Tibial nerve (tissue), 4 donors: ENCODE measurements around the gene TP53. TPM values are rescaled to one million over a fixed set of nuclear protein-coding genes. Genes with fewer than 3 reads are reported as not detected.
"Not testable (repeated sequence)": the region's sequence is repeated elsewhere in the genome, so short reads cannot be mapped to it uniquely, and the experiment has no call there.

ENCODE experiments used
- DNase-seq, 2 donors: peaks; one replicate each; pipeline ENCODE4 v3.0.0-alpha.2; 2019; ENCODE audit warnings: low spot score in 2 of 2
- H3K27ac ChIP-seq, 4 donors: fragments of 200-600 bp; sonication (generic) in 3 of 4; one replicate each; pipeline ENCODE4 v1.5.1; 2017 to 2019; ENCODE audit warnings: mild to moderate bottlenecking in 1 of 4
- H3K27me3 ChIP-seq, 2 donors: fragments of 200-600 bp; sonication (generic) in 1 of 2; one replicate each; pipeline versions ENCODE4 v1.5.1 to v1.6.0; 2017 to 2019
- H3K36me3 ChIP-seq, 3 donors: fragments of 200-600 bp; sonication (generic); one replicate each; pipeline ENCODE4 v1.5.1; 2018 to 2019
- H3K4me1 ChIP-seq, 4 donors: fragments of 200-600 bp; sonication (generic) in 3 of 4; one replicate each; pipeline ENCODE4 v1.5.1; 2017 to 2019
- H3K4me3 ChIP-seq, 4 donors: fragments of 200-600 bp; sonication (generic) in 3 of 4; one replicate each; pipeline ENCODE4 v1.5.1; 2017 to 2019; ENCODE audit warnings: mild to moderate bottlenecking in 1 of 4, moderate library complexity in 1 of 4
- H3K9me3 ChIP-seq, 4 donors: fragments of 200-600 bp; sonication (generic) in 3 of 4; one replicate each; pipeline ENCODE4 v1.5.1; 2017 to 2019
- EP300 ChIP-seq, 2 donors: sonication (generic); formaldehyde crosslinking; IDR thresholded peaks; one replicate each; pipeline ENCODE4 v1.6.1; 2017; ENCODE audit warnings: antibody characterized with exemption in 2 of 2, mild to moderate bottlenecking in 1 of 2
- POLR2A ChIP-seq, 2 donors: fragments of 450-650 bp; IDR thresholded peaks; one replicate each; pipeline ENCODE4 v1.6.1; 2017; ENCODE audit warnings: antibody characterized with exemption in 2 of 2, mild to moderate bottlenecking in 2 of 2, moderate library complexity in 2 of 2
- WGBS, 2 donors: methylation state at CpG; one replicate each; pipeline ENCODE4 v1.1.5; 2018; 5-methylcytosine and 5-hydroxymethylcytosine counted together
- total RNA-seq, 4 donors: library from RNA; depleted of rRNA; stranded (reverse); fragments of >200 nt; gene quantifications; one replicate each; pipeline ENCODE4 v1.1.0, GENCODE V29; 2016
- TF ChIP-seq, protein P1 (sequence below), 5 experiments: fragments of 200-600 bp in 3 of 5; fragments of 450-650 bp in 2 of 5; sonication (generic) in 3 of 5; IDR thresholded peaks; one replicate each; pipeline ENCODE4 v1.5.1; 2016 to 2019; ENCODE audit warnings: antibody characterized with exemption in 5 of 5, mild to moderate bottlenecking in 3 of 5, moderate library complexity in 2 of 5

The TP53 gene
- total RNA-seq, 4 donors from 2014 or later = 26.7 to 32.1 (median 30.0) TPM

DNA sequence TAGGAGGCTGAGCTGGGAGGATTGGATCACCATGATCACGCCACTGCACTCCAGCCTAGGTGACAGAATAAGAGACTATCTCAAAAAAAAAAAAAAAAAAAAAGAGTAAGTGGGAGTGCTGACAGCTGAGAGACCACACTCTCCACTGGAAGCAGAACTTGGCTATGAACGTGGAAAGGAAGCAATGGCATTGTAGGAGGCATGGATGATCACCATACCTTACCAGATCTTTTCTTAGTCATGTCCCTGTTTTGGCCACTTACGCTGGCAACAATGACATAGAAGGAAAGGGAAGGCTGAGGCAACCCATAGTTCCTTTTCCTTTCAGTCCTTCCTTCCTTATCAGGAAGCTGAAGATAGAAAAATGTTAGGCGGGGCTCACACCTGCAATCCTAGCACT, 40.3 kb downstream of the TP53 start:
- Histone ChIP-seq H3K36me3 (no peaks in the 10 kb centered on the region), H3K4me3 (no peak overlapping the region), H3K9me3 (no peaks in the 10 kb centered on the region), H3K27me3 (peaks cover 0 to 34% of the 10 kb centered on the region in 2 donors), H3K4me1 (peaks cover 0 to 21% (median 15%) of the 10 kb centered on the region in 4 donors), H3K27ac (no peak overlapping the region)
- TF ChIP-seq POLR2A (IDR thresholded peaks at IDR 0.05) (no peak), EP300 (IDR thresholded peaks at IDR 0.05) (no peak)
- TF ChIP-seq, protein P1, sequence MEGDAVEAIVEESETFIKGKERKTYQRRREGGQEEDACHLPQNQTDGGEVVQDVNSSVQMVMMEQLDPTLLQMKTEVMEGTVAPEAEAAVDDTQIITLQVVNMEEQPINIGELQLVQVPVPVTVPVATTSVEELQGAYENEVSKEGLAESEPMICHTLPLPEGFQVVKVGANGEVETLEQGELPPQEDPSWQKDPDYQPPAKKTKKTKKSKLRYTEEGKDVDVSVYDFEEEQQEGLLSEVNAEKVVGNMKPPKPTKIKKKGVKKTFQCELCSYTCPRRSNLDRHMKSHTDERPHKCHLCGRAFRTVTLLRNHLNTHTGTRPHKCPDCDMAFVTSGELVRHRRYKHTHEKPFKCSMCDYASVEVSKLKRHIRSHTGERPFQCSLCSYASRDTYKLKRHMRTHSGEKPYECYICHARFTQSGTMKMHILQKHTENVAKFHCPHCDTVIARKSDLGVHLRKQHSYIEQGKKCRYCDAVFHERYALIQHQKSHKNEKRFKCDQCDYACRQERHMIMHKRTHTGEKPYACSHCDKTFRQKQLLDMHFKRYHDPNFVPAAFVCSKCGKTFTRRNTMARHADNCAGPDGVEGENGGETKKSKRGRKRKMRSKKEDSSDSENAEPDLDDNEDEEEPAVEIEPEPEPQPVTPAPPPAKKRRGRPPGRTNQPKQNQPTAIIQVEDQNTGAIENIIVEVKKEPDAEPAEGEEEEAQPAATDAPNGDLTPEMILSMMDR (IDR thresholded peaks at IDR 0.05) = no peak
- 72 to 76% methylated on average over 4 of the region's 4 CpGs for WGBS, 2 donors
- no peak for DNase-seq

DNA sequence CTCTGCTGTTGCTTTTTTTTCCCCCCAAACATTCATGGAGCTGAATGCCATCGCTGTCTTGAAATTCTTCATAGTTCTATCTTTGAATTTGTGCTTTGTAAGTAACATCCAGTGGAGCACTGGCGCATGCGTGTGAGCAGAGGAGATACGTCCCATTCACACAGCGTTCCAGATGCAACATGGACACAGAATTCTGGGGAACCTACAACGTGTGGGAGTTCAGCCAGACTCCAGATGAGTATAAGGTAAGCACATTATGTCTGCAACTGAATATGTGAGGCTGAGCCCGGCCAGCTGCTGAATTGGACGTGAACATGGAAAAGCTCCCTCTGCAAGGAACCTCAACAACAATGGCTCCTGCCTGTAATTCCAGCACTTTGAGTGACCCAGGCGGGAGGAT, 40.8 kb downstream of the TP53 start:
- no peaks in the 10 kb centered on the region for H3K9me3 ChIP-seq
- DNase-seq = no peak
- H3K27ac ChIP-seq = no peak overlapping the region
- WGBS, 2 donors = 53 to 54% methylated on average over 9 of the region's 9 CpGs
- no peak overlapping the region for H3K4me3 ChIP-seq
- no peaks in the 10 kb centered on the region for H3K36me3 ChIP-seq
- no peak for TF ChIP-seq EP300 (IDR thresholded peaks at IDR 0.05)
- peaks cover 0 to 16% (median 11%) of the 10 kb centered on the region in 4 donors for H3K4me1 ChIP-seq
- H3K27me3 ChIP-seq = peaks cover 0 to 28% of the 10 kb centered on the region in 2 donors

DNA sequence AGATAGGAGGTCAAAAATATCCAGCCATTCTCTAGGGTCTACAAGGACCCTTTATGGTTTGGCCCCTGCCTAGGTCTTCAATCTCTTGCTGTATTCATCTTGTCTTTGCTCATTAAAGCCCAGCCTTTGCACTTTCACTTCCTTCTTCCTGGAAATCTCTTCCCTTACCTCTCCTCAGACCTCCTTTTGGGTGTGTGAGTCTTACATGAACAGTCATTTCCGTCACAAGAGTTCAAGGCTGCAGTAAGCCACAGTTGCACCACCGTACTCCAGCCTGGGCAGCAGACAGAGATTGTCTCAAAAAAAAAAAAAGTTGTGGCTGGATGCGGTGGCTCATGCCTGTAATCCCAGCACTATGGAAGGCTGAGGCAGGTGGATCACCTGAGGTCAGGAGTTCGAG, 42.5 kb downstream of the TP53 start:
- DNase-seq = no peak
- Histone ChIP-seq H3K9me3 (no peaks in the 10 kb centered on the region), H3K4me3 (no peak overlapping the region), H3K27me3 (peaks cover 0 to 13% of the 10 kb centered on the region in 2 donors), H3K36me3 (no peaks in the 10 kb centered on the region), H3K4me1 (no peaks in the 10 kb centered on the region), H3K27ac (no peak overlapping the region)
- 86 to 88% methylated on average over 4 of the region's 4 CpGs for WGBS, 2 donors
- no peak for TF ChIP-seq POLR2A (IDR thresholded peaks at IDR 0.05)
- TF ChIP-seq, protein P1 (IDR thresholded peaks at IDR 0.05) = no peak
- TF ChIP-seq EP300 (IDR thresholded peaks at IDR 0.05) = no peak

DNA sequence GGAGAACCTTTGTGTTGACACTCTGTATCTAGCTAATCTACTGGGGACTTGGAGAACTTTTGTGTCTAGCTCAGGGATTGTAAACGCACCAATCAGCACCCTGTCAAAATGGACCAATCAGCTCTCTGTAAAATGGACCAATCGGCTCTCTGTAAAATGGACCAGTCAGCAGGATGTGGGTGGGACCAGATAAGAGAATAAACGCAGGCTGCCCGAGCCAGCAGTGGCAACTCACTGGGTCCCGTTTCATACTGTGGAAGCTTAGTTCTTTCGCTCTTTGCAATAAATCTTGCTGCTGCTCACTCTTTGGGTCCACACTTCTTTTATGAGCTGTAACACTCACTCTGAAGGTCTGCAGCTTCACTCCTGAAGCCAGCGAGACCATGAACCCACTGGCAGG, 45.7 kb downstream of the TP53 start:
- not testable (repeated sequence) for H3K27me3 ChIP-seq, H3K4me1 ChIP-seq, H3K9me3 ChIP-seq, H3K27ac ChIP-seq, DNase-seq, H3K4me3 ChIP-seq, H3K36me3 ChIP-seq
- WGBS, 2 donors = 57 to 63% methylated on average over 6 to 7 of the region's 7 CpGs

DNA sequence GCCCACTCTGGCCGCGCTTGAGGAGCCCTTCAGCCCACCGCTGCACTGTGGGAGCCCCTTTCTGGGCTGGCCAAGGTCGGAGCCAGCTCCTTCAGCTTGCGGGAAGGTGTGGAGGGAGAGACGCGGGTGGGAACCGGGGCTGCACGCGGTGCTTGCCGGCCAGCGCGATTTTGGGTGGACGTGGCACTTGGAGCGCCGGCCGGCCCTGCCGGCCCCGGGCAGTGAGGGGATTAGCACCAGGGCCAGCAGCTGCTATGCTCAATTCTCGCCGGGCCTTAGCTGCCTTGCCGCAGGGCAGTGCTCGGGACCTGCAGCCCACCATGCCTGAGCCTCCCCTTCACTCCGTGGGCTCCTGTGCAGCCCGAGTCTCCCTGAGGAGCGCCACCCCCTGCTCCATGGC, 46.5 kb downstream of the TP53 start:
- H3K4me3 ChIP-seq = no peak overlapping the region
- H3K9me3 ChIP-seq = no peaks in the 10 kb centered on the region
- DNase-seq = no peak
- H3K4me1 ChIP-seq = no peaks in the 10 kb centered on the region
- WGBS, 2 donors = 90 to 93% methylated on average over 11 to 26 of the region's 26 CpGs
- H3K27ac ChIP-seq = no peak overlapping the region
- H3K27me3 ChIP-seq = no peaks in the 10 kb centered on the region
- H3K36me3 ChIP-seq = no peaks in the 10 kb centered on the region
- TF ChIP-seq POLR2A (IDR thresholded peaks at IDR 0.05) (no peak), EP300 (IDR thresholded peaks at IDR 0.05) (no peak)
- TF ChIP-seq, protein P1 (IDR thresholded peaks at IDR 0.05) = no peak

DNA sequence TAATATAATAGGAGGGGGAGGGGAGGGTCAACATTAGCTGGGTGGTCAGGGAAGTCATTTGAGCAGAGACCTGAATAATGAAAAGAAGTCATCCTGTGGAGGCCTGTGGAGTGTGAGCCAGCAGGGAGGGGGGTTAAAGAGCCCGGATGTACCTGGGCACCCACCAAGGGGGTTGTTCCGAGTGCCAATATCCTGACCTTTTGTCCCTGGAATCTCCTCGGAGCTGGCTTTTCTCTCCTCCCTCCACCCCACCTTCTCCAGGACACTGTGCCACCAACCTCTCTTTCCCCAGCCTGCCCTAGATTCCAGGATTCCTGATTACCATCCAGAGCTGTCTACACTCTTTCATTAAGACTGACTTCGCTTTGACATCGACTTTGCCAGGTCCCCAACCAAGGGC, 51.1 kb downstream of the TP53 start:
- Histone ChIP-seq H3K4me1 (no peaks in the 10 kb centered on the region), H3K9me3 (no peaks in the 10 kb centered on the region), H3K4me3 (no peak overlapping the region), H3K27me3 (no peaks in the 10 kb centered on the region), H3K27ac (no peak overlapping the region), H3K36me3 (no peaks in the 10 kb centered on the region)
- no peak for DNase-seq
- 50 to 58% methylated on average over 5 of the region's 5 CpGs for WGBS, 2 donors
- no peak for TF ChIP-seq POLR2A (IDR thresholded peaks at IDR 0.05)
- TF ChIP-seq, protein P1 (IDR thresholded peaks at IDR 0.05) = no peak
- no peak for TF ChIP-seq EP300 (IDR thresholded peaks at IDR 0.05)
